ENCODE results near the gene RNF112. TPM values are rescaled to one million over a fixed set of nuclear protein-coding genes. Genes with fewer than 3 reads are reported as not detected.

Gene RNF112
- total RNA-seq = 1 to 10 TPM; 2.3 to 5.4 (median 4.3) TPM

GRCh38 chr17:19410875-19411620 lies at the start of gene RNF112:
Gene RNF112, plus strand, starts transcription at chr17:19411232. Its CDS starts 177 bp downstream, at chr17:19411409.
- intact Hi-C loops (cut with DNase I) = no loop called here
- H3K4me1 ChIP-seq = peaks cover 4 to 18% (median 17%) of the 10 kb centered on the region in 4 donors
- no peaks in the 10 kb centered on the region for H3K9me3 ChIP-seq
- 34% methylated on average over 23 of the region's 23 CpGs for WGBS
- no peaks in the 10 kb centered on the region for H3K27me3 ChIP-seq
- no peak for DNase-seq (ENCODE audit: extremely low spot score)
- H3K4me3 ChIP-seq = peak within 1 kb of the TSS; percentile 38 to 45 (median 39)
- H3K27ac ChIP-seq (replicated peaks in 1 of 4) = peak within 1 kb of the TSS in 1 of 4 donors; percentile 18
- H3K36me3 ChIP-seq = no peaks in the 10 kb centered on the region
- TF ChIP-seq POLR2A (IDR thresholded peaks at IDR 0.05; ENCODE audit: low read depth) (no peak), CTCF (IDR thresholded peaks at IDR 0.05) (peak in 1 of 3 experiments; percentile 27)

GRCh38 chr17:19361326-19361725 lies 49.7 kb upstream of the RNF112 start:
- H3K27ac ChIP-seq (replicated peaks in 1 of 4) = peak overlapping the region in 1 of 4 donors; percentile 87
- intact Hi-C loops (cut with DNase I) = loop anchor here (10.0 kb wide), 2 partner anchors 143 to 403 kb away; no protein-coding TSS in a partner anchor
- WGBS = 75% methylated on average over 6 of the region's 6 CpGs
- TF ChIP-seq POLR2AphosphoS5 (IDR thresholded peaks at IDR 0.05) (no peak), EP300 (IDR thresholded peaks at IDR 0.05) (no peak), POLR2A (IDR thresholded peaks at IDR 0.05; ENCODE audit: low read depth) (no peak), CTCF (IDR thresholded peaks at IDR 0.05) (no peak)
- peaks cover 0 to 19% (median 6%) of the 10 kb centered on the region in 4 donors for H3K36me3 ChIP-seq
- H3K4me1 ChIP-seq = peaks cover 10 to 22% (median 19%) of the 10 kb centered on the region in 4 donors
- no peaks in the 10 kb centered on the region for H3K27me3 ChIP-seq
- no peaks in the 10 kb centered on the region for H3K9me3 ChIP-seq
- no peak for DNase-seq (ENCODE audit: extremely low spot score)
- no peak overlapping the region for H3K4me3 ChIP-seq

- H3K36me3 ChIP-seq = peaks cover 0 to 14% (median 4%) of the 10 kb centered on the region in 4 donors
- H3K4me3 ChIP-seq = peak overlapping the region; percentile 66 to 80 (median 68)
- WGBS = 51% methylated on average over 5 of the region's 16 CpGs
- TF ChIP-seq POLR2AphosphoS5 (IDR thresholded peaks at IDR 0.05) (no peak), POLR2A (IDR thresholded peaks at IDR 0.05; ENCODE audit: low read depth) (no peak)
- DNase-seq (ENCODE audit: extremely low spot score) = no peak
- peak overlapping the region; percentile 79 to 89 (median 86) for H3K27ac ChIP-seq (replicated peaks in 1 of 4)
- H3K9me3 ChIP-seq = no peaks in the 10 kb centered on the region
- peaks cover 10 to 22% (median 19%) of the 10 kb centered on the region in 4 donors for H3K4me1 ChIP-seq
- no peaks in the 10 kb centered on the region for H3K27me3 ChIP-seq
- intact Hi-C loops (cut with DNase I) = loop anchor here (10.0 kb wide), 2 partner anchors 143 to 403 kb away; no protein-coding TSS in a partner anchor
These were observed 49.1 kb upstream of the RNF112 start for GRCh38 chr17:19361944-19362276.

GRCh38 chr17:19362277-19363113 lies 48.5 kb upstream of the RNF112 start, which contains the start of gene B9D1:
Gene B9D1, minus strand, starts transcription at chr17:19362723. Its CDS starts 154 bp downstream, at chr17:19362569.
- intact Hi-C loops (cut with DNase I) = loop anchor here (1.0 to 10.0 kb wide), 3 partner anchors 85 to 402 kb away; no protein-coding TSS in a partner anchor
- H3K36me3 ChIP-seq = peaks cover 0 to 8% (median 1%) of the 10 kb centered on the region in 4 donors
- WGBS = under 1% methylated on average over 31 of the region's 83 CpGs
- peak within 1 kb of the TSS; percentile 66 to 80 (median 68) for H3K4me3 ChIP-seq
- DNase-seq (ENCODE audit: extremely low spot score) = peak; percentile 97
- no peaks in the 10 kb centered on the region for H3K27me3 ChIP-seq
- TF ChIP-seq CTCF (IDR thresholded peaks at IDR 0.05) = peak; percentile 96 to 99 (median 97)
- TF ChIP-seq POLR2A (IDR thresholded peaks at IDR 0.05; ENCODE audit: low read depth) = no peak
- TF ChIP-seq POLR2AphosphoS5 (IDR thresholded peaks at IDR 0.05) = peak; percentile 74 to 85
- no peak for TF ChIP-seq EP300 (IDR thresholded peaks at IDR 0.05)
- H3K27ac ChIP-seq (replicated peaks in 1 of 4) = peak within 1 kb of the TSS; percentile 79 to 89 (median 86)
- H3K9me3 ChIP-seq = no peaks in the 10 kb centered on the region
- H3K4me1 ChIP-seq = peaks cover 10 to 22% (median 19%) of the 10 kb centered on the region in 4 donors
